Upper lobe of left lung (tissue), 4 donors: ENCODE data around the gene SP3.

Experiments
- CTCF ChIP-seq, 6 experiments: fragments of 450-650 bp in 4 of 6; fragments of 200-600 bp in 2 of 6; sonication (generic) in 2 of 6; IDR thresholded peaks; one replicate each; pipeline ENCODE4 v1.5.1; 2016 to 2019; ENCODE audit warnings: antibody characterized with exemption in 6 of 6
- POLR2A ChIP-seq, 4 donors: fragments of 450-650 bp; IDR thresholded peaks; one replicate each; pipeline ENCODE4 v1.5.1; 2016 to 2017; ENCODE audit warnings: antibody characterized with exemption in 4 of 4, mild to moderate bottlenecking in 2 of 4
- POLR2AphosphoS5 ChIP-seq, 2 donors: sonication (generic); formaldehyde crosslinking; IDR thresholded peaks; one replicate each; pipeline ENCODE4 v1.5.1; 2017; ENCODE audit warnings: antibody characterized with exemption in 2 of 2

GRCh38 chr2:173948842-173949241, 16.3 kb downstream of the SP3 start:
- TF ChIP-seq CTCF (IDR thresholded peaks at IDR 0.05) (no peak), POLR2A (IDR thresholded peaks at IDR 0.05) (no peak), POLR2AphosphoS5 (IDR thresholded peaks at IDR 0.05) (no peak)
